HG03457 (cell line): ENCODE measurements around the gene KLHL25.

Experiments
- ATAC-seq: cut with Tn5 transposase; IDR thresholded peaks from one replicate; pipeline ENCODE4 v1.9.1; 2021; ENCODE audit warnings: moderate number of reproducible peaks; ENCODE audit not compliant: unreplicated experiment

KLHL25 gene

GRCh38 chr15:85761635-85762034 lies 33.1 kb downstream of the KLHL25 start:
- no peak for ATAC-seq

GRCh38 chr15:85760531-85761371 lies 34.0 kb downstream of the KLHL25 start:
- ATAC-seq = no peak

DNA sequence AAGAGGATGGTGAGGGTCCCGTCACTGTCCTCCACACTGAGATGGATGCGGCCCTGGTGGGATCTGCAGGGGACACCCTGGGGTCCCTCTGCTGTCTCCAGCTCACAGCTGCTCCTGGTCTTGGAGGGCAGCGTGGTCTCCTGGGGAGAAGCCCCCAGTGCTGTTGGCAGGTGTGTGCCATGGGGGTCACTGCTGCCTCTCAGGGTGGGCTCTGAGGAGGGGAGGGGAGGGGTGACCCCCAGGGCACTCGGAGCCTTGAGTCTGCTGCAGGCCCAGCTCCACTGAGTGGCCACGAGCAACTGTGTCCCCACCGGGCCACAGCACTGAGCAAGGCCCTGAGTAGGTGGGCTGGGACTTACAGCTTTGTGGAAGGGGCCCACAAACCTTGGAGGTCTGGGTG lies 34.7 kb downstream of the KLHL25 start:
- ATAC-seq = no peak

DNA sequence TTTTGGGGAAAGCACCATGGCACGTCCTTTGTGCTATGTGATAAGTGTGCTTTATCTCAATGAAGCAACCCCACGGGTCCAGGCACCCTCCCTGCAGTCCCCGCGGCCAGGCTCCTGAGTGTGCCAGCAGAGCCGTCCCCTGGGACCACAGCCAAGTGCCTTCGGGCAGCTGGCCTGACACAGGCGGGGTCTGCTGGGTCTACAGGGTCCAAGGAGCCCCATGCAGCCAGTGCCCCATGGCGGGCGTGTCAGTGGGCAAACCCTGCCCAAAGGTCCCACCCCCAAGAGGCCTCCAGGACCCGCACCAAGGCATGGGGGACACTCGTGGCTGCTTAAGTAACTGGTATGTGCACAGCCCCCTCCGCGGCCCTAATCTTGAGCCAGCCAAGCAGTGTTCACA lies 35.3 kb downstream of the KLHL25 start:
- ATAC-seq = no peak

DNA sequence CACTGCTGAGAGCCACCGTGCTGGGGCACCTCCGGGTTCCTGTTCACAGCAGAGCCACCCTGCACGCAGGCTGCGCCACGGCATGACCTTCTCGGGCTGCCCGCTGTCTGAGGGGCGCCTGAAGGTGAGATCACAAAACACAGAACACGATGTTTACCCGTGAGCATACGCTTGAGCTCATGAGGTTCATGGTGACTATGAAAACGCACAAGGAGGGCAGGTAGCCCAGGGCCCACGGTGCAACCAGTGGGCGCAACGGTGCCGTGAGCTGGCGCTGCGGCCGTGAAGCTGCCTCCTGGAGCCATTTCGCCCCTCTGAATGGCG lies 36.1 kb downstream of the KLHL25 start:
- no peak for ATAC-seq

DNA sequence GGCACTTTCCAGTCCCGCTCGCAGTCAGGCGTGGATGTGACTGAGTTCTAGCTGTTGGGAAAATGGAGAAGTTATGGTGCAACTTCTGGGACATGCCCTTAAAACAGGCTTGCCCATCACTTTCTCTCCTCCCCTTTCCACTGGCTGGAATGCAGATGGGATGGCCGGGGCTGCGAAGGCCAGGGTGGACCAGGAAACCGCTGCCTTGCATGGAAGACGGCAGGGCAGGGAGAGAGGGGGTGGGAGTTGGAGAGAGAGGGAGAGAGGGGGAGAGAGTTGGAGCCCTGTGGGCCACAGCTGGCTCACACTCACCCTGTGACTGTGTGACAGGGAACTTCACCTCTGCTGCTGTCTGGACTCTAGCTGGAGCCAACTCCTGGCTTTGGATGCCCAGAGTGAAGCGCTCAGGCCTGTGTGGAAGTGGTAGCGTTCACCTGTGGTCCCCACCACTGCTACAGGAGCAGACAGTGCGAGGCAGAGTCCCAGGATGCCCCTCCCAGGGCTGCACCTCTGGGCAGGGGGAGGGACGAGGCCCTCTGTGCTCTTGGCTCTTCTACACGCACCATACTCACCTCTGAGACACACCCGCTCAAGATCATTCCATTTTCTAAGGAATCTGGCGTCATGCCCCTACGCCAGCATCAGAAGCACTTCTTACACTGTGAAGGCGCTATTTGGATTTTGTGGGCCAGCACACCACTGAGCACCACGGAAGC lies 36.6 kb downstream of the KLHL25 start:
- no peak for ATAC-seq

GRCh38 chr15:85757073-85757938 lies 37.4 kb downstream of the KLHL25 start:
- ATAC-seq = no peak

- no peak for ATAC-seq
These were observed 38.2 kb downstream of the KLHL25 start for GRCh38 chr15:85756411-85757072.

GRCh38 chr15:85755942-85756341 lies 38.8 kb downstream of the KLHL25 start:
- ATAC-seq = no peak

DNA sequence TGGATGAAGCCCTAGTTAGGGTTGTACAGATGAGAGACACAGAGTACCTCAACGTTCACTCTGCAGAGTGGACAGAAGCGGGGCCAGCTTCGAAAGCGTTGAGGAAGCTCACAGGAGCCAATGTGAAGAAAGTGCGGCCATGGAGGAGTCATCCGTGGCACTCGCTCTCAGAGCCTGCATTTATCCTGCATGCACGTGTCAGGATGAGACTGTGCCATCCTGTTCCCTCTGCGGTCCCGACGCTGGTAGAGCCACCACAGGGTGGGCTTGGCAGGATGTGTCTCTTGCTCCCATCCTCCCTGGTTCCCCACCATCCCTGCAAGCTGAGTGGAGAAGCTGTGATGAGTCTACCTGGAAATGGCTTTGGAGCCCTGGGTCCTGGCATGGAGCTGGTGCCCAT lies 39.3 kb downstream of the KLHL25 start:
- no peak for ATAC-seq

- no peak for ATAC-seq
These were observed 39.7 kb downstream of the KLHL25 start for GRCh38 chr15:85754989-85755388.

DNA sequence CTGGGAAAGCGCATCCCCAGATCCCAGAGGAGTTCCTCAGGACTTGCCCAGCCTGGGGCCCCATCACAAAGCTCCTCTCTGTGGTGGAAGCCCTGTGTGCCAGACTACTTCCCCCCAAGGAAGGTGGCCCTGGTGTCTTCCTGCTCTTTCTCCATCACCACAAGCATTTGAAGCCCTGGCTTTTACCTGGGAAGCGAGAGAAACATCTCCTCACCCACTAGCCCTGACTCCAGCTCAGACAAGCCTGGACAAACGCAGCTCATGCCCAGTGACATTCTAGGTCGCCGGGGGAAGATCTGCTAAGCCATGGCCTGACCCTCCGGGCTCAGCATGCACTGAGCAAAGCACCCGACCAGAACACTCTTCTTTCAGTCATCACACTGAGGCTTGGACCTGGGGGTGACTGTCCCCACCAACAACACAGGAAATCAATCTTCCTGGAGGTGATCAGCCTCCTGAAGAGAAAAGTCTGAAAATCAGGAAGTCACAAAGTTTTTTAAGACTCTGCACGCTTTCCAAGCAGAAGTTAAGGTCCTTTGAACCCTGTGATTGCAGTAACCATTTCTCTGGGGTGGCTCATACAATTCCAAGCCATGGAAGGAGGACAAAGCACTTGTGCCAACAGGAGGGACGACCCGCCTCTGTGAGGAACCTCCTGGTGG lies 40.8 kb downstream of the KLHL25 start:
- ATAC-seq = no peak

- ATAC-seq = no peak
These were observed 41.5 kb downstream of the KLHL25 start for GRCh38 chr15:85753261-85753660.

- ATAC-seq = no peak
These were observed 42.2 kb downstream of the KLHL25 start for GRCh38 chr15:85752491-85752961.

DNA sequence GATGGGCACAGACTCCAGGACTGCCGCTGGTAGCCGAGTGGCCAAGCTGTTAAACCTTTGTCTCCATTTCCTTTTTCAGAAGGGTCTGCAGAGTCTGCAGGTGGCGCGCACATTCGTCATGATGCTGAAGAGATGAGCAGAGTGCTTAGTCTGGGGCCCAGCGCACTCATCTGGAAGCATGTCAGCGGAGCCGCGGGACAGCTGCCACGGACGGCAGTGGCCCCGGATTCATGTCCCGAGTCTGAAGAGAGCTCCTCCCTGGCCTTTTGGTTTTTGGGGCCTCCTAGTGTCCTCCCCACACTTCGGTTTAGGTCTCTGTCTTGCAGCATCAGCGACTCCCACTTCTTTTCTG lies 42.6 kb downstream of the KLHL25 start:
- no peak for ATAC-seq

DNA sequence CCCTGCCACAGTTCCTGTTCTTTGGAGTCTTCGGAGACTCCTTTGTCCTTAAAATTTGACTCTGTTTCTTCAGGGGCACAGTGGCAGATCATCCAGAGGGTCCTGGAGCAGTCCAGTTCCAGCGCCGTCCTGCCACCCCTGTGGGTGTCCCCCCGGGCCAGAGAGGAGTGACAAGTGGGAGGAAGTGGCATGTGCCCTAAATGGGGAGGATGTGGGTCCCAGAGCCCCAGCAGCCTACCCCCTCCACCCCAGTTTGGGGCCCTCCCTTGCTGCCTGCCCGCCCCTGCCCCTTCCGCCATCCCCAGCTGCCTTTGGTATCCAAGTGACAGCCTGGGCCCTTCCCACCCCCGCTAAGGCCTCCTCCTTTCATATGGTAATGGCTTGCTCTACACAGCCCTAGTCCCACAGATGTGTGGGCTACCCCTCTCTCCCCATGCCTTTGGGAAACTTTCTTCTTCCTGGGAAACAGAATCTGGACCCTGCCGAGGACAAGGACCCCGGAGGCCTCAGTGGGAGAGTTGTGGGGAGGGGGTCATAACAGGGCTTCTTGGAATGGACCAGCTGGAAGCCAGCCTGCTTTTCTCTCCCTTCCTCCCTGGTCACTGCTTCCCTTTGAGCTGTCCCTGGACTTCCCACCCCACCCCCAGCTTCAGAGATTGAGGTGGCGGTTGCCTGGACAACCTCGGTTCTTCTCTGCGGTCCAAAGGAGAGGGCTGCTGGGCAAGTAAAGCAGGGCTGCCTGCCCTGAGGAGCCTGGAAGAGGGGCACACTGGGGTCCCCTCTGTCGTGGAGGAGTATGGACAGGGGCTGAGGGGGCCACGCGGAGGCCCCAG lies 43.2 kb downstream of the KLHL25 start:
- no peak for ATAC-seq

- no peak for ATAC-seq
These were observed 44.1 kb downstream of the KLHL25 start for GRCh38 chr15:85750319-85751290.
